K562 (cell line): Measurements from ENCODE around the gene RAB5A. TPM values are rescaled to one million over a fixed set of nuclear protein-coding genes. Genes with fewer than 3 reads are reported as not detected.

Experiments
- CREM ChIP-seq: IDR thresholded peaks from 2 replicates; pipeline ENCODE4 v1.6.1; 2014; ENCODE audit warnings: antibody characterized with exemption, low read depth
- CUX1 ChIP-seq: fragments of 200-800 bp; sonication (Bioruptor generic); IDR thresholded peaks from 2 replicates; pipeline ENCODE4 v1.6.1; 2016; ENCODE audit warnings: missing genetic modification characterization, missing compliant biosample characterization
- E2F5 ChIP-seq: sonication (generic); formaldehyde crosslinking; IDR thresholded peaks from 2 replicates; pipeline ENCODE4 v1.8.0; 2022; ENCODE audit warnings: mild to moderate bottlenecking, missing genetic modification reagents
- FOXK2 ChIP-seq, 2 experiments: fragments of 450-650 bp; IDR thresholded peaks in 1 of 2; conservative IDR thresholded peaks in 1 of 2; 2 replicates each; pipeline ENCODE4 v1.6.1; 2016; ENCODE audit warnings: low read depth in 2 of 2, mild to moderate bottlenecking in 1 of 2
- IRF9 ChIP-seq: fragments of 450-650 bp; IDR thresholded peaks from 2 replicates; pipeline ENCODE4 v1.6.1; 2016; ENCODE audit warnings: missing biosample characterization, missing genetic modification characterization
- NCOR1 ChIP-seq: fragments of 450-650 bp; IDR thresholded peaks from 2 replicates; pipeline ENCODE4 v1.6.1; 2016; ENCODE audit warnings: mild to moderate bottlenecking, moderate library complexity
- NKRF ChIP-seq: fragments of 450-650 bp; IDR thresholded peaks from 2 replicates; pipeline ENCODE4 v1.6.1; 2016; ENCODE audit warnings: borderline replicate concordance
- SFPQ ChIP-seq: fragments of 200-400 bp; formaldehyde crosslinking; IDR thresholded peaks from 2 replicates; pipeline ENCODE4 v1.6.1; 2017; ENCODE audit warnings: mild to moderate bottlenecking, low read depth, low read length, moderate library complexity
- THRB ChIP-seq: fragments of 450-650 bp; formaldehyde crosslinking; conservative IDR thresholded peaks from 2 replicates; pipeline ENCODE4 v1.4.0; 2022; ENCODE audit warnings: mild to moderate bottlenecking, missing genetic modification characterization
- ZBTB26 ChIP-seq: fragments of 450-650 bp; formaldehyde crosslinking; IDR thresholded peaks from 2 replicates; pipeline ENCODE4 v1.4.0; 2022; ENCODE audit warnings: missing genetic modification characterization
- ZNF41 ChIP-seq: fragments of 250-450 bp; sonication (Bioruptor Pico); conservative IDR thresholded peaks from 2 replicates; pipeline ENCODE4 v1.4.0; 2020; ENCODE audit warnings: mild to moderate bottlenecking
- polyA plus RNA-seq, 8 experiments: library from polyadenylated mRNA; depleted of rRNA in 4 of 8; stranded (reverse) in 5 of 8; unstranded in 3 of 8; fragments of >200 nt; fragmentation: Nextera tagmentation in 2 of 8; fragmentation: Illumina TruSeq in 1 of 8; extraction: Ambion mirVana in 2 of 8; extraction: Trizol in 1 of 8; gene quantifications; 2 replicates each; pipeline versions ENCODE4 v1.2.1 to v1.2.3, GENCODE V29; 2011 to 2014; ENCODE audit warnings: inconsistent platforms in 1 of 8, missing spikeins in 1 of 8
- total RNA-seq, 7 experiments: library from RNA; depleted of rRNA in 6 of 7; stranded (reverse); fragments of >200 nt in 6 of 7; fragmentation: Illumina TruSeq in 2 of 7; extraction: Trizol in 2 of 7; gene quantifications; 2 replicates each; pipeline versions ENCODE4 v1.2.1 to v1.2.3, GENCODE V29; 2011 to 2021; ENCODE audit warnings: low replicate concordance in 1 of 7

The RAB5A gene
- total and polyA plus RNA-seq, 9 of the 15 experiments (the other 6 are each of a cell fraction or from before 2014, with no cell fraction given), result 28.3 to 64.2 (median 49.0) TPM

- no peak for TF ChIP-seq IRF9 (tag)
- no peak for TF ChIP-seq ZBTB26 (CRISPR knock-in tag)
- no peak for TF ChIP-seq THRB (CRISPR knock-in tag)
- TF ChIP-seq NKRF, result no peak
- TF ChIP-seq FOXK2 (conservative IDR thresholded peaks at IDR 0.05 in 1 of 2, IDR thresholded peaks at IDR 0.05 in 1 of 2; ENCODE audit: low read depth in 2 of 2), result peak; percentile 78 to 82
- TF ChIP-seq NCOR1, result peak; percentile 98
- TF ChIP-seq ZNF41, result no peak
- no peak for TF ChIP-seq SFPQ
- TF ChIP-seq CREM, result peak; percentile 90
- no peak for TF ChIP-seq E2F5 (CRISPR knock-in tag)
- TF ChIP-seq CUX1 (CRISPR knock-in tag), result 0 out of 2 replicates have a peak, but pooled peaks have one; percentile 42
These were observed 76.2 kb downstream of the RAB5A start (continued) for GRCh38 chr3:20022954-20023622.
